Measurements from ENCODE around the gene SGSM1.

SGSM1 gene

DNA sequence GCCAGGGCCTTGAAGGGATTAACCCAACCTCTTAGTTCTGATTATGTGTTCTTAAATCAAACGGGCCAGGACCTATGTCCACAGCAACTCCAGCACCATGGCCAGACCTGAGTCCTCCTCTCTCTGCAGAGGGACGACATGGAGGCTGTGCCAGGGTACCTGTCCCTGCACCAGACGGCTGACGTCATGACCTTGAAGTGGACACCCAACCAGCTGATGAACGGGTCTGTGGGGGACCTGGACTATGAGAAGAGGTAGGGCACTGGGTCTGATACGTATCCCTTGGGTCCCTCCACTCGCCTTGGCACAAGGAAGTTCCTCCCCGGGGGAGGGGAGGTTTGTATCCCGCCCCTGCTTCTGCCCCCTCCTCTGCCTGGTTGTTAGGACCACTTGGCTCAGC lies 53.6 kb downstream of the SGSM1 start:
- TF ChIP-seq CTCF (IDR thresholded peaks at IDR 0.05; ENCODE audit: insufficient read depth, low read depth, low read length, missing control alignments) = no peak
- no peak overlapping the region for H3K4me3 ChIP-seq (ENCODE audit: low read depth, low read length)
- DNase-seq (ENCODE audit: low read depth) = no peak

- DNase-seq (ENCODE audit: low read depth) = no peak
- H3K4me3 ChIP-seq (ENCODE audit: low read depth, low read length) = no peak overlapping the region
- TF ChIP-seq CTCF (IDR thresholded peaks at IDR 0.05; ENCODE audit: insufficient read depth, low read depth, low read length, missing control alignments) = no peak
Observed at GRCh38 chr22:24865508-24865907, 59.5 kb downstream of the SGSM1 start.

GRCh38 chr22:24867323-24868022 lies 61.5 kb downstream of the SGSM1 start:
- no peak for DNase-seq (ENCODE audit: low read depth)
- H3K4me3 ChIP-seq (ENCODE audit: low read depth, low read length) = no peak overlapping the region
- no peak for TF ChIP-seq CTCF (IDR thresholded peaks at IDR 0.05; ENCODE audit: insufficient read depth, low read depth, low read length, missing control alignments)

DNA sequence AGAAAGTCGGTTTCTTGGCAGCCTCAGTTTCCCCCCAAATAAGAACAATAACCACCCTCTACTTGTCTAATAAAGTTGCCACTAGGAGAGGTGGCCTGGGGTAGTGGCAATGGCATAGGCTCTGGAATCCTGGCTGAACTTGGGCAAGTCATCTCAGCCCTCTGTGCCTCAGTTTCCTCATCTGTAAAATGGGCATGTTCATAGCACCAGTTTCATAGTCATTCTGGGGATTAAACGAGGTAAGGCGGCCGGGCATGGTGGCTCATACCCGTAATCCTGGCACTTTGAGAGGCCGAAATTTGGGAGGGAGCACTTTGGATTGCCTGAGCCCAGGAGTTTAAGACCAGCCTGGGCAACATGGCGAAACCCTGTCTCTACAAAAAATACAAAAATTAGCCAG lies 63.0 kb downstream of the SGSM1 start:
- no peak for TF ChIP-seq CTCF (IDR thresholded peaks at IDR 0.05; ENCODE audit: insufficient read depth, low read depth, low read length, missing control alignments)
- no peak for DNase-seq (ENCODE audit: low read depth)

GRCh38 chr22:24871611-24872205 lies 65.7 kb downstream of the SGSM1 start:
- DNase-seq (ENCODE audit: low read depth) = no peak
- no peak for TF ChIP-seq CTCF (IDR thresholded peaks at IDR 0.05; ENCODE audit: insufficient read depth, low read depth, low read length, missing control alignments)
- no peak overlapping the region for H3K4me3 ChIP-seq (ENCODE audit: low read depth, low read length)

More for the DNA sequence above, 63.0 kb downstream of the SGSM1 start:
- no peak overlapping the region for H3K4me3 ChIP-seq (ENCODE audit: low read depth, low read length)

GRCh38 chr22:24873226-24873625 lies 67.2 kb downstream of the SGSM1 start:
- no peak for DNase-seq (ENCODE audit: low read depth)
- H3K4me3 ChIP-seq (ENCODE audit: low read depth, low read length) = no peak overlapping the region
- TF ChIP-seq CTCF (IDR thresholded peaks at IDR 0.05; ENCODE audit: insufficient read depth, low read depth, low read length, missing control alignments) = no peak

Data from GM12865 (cell line).